HCT116 (cell line): Measurements from ENCODE around the gene MKNK1. TPM values are rescaled to one million over a fixed set of nuclear protein-coding genes. Genes with fewer than 3 reads are reported as not detected.

Experiments used
- ATAC-seq: fragments of 200-7000 bp; cut with Tn5 transposase; 2 replicates; pipeline ENCODE4 v1.9.1; 2020; ENCODE audit warnings: mild to moderate bottlenecking, moderate library complexity
- BruUV-seq: library from RNA; stranded (reverse); fragments of 400-500 nt; replicated peaks from 2 replicates; lab custom pipeline; 2021; lab: Mats Ljungman, UMichigan
- CTCF ChIA-PET: fragments of 300-600 bp; sonication (Branson Sonifier 250); formaldehyde crosslinking; loops from one replicate; lab custom pipeline; 2021; ENCODE audit warnings: antibody characterized with exemption; lab: Charles Lee
- POLR2A ChIA-PET: fragments of 300-600, 350-600 bp; sonication (Branson Sonifier 250); formaldehyde crosslinking; loops from one replicate; lab custom pipeline; 2021; ENCODE audit warnings: antibody characterized with exemption; lab: Charles Lee
- RAD21 ChIA-PET, 2 experiments: fragments of 300-600 bp; sonication (Branson Sonifier 250); formaldehyde crosslinking; loops; one replicate each; lab custom pipeline; 2023; ENCODE audit warnings: low total read pairs in 2 of 2; ENCODE audit not compliant: uncharacterized antibody in 2 of 2, unreplicated experiment in 2 of 2, low non-redundant PET in 1 of 2; lab: Charles Lee
- DNase-seq: peaks from one replicate; pipeline ENCODE4 v3.0.0-alpha.2; 2010; ENCODE audit warnings: low read depth, low spot score
- H2AFZ ChIP-seq: fragments of 200-600 bp; shearing (Covaris generic), sonication (generic); 2 replicates; pipeline ENCODE4 v1.6.1; 2017; ENCODE audit warnings: low read depth, mixed run types, mixed read lengths, antibody characterized with exemption, low read length; ENCODE audit not compliant: poor library complexity, severe bottlenecking
- H3K27ac ChIP-seq: 2 replicates; pipeline ENCODE4 v1.5.1; 2012; ENCODE audit warnings: low read depth, low read length
- H3K27me3 ChIP-seq: fragments of 200-600 bp; sonication (generic); 2 replicates; pipeline ENCODE4 v1.6.1; 2016; ENCODE audit warnings: mixed run types, low read length, mixed read lengths; ENCODE audit not compliant: insufficient read depth
- H3K36me3 ChIP-seq, 2 experiments: fragments of 200-500 bp in 1 of 2; fragments of 200-600 bp in 1 of 2; sonication (Bioruptor generic) in 1 of 2; sonication (generic) in 1 of 2; 2 replicates each; pipeline versions ENCODE4 v1.5.1 to v1.6.1; 2014 to 2016; ENCODE audit warnings: low read length in 2 of 2, inconsistent platforms in 1 of 2, mixed read lengths in 1 of 2, mixed run types in 1 of 2; ENCODE audit not compliant: insufficient read depth in 2 of 2, control insufficient read depth in 1 of 2
- H3K4me1 ChIP-seq, 2 experiments: fragments of 200-600 bp in 1 of 2; sonication (generic) in 1 of 2; 2 replicates each; pipeline versions ENCODE4 v1.5.1 to v1.6.1; 2012 to 2017; ENCODE audit warnings: low read length in 2 of 2, inconsistent platforms in 1 of 2, mild to moderate bottlenecking in 1 of 2, mixed read lengths in 1 of 2, mixed run types in 1 of 2, moderate library complexity in 1 of 2; ENCODE audit not compliant: insufficient read depth in 2 of 2, control insufficient read depth in 1 of 2
- H3K4me2 ChIP-seq: fragments of 200-600 bp; sonication (generic); 2 replicates; pipeline ENCODE4 v1.6.1; 2017; ENCODE audit warnings: mixed run types, low read length, mixed read lengths
- H3K4me3 ChIP-seq, 2 experiments: fragments of 200-600 bp in 1 of 2; sonication (generic) in 1 of 2; replicated peaks in 1 of 2; 2 replicates each; pipeline ENCODE4 v1.5.1; 2011 to 2016; ENCODE audit warnings: low read length in 2 of 2, control low read depth in 1 of 2, low read depth in 1 of 2, mild to moderate bottlenecking in 1 of 2, mixed read lengths in 1 of 2, mixed run types in 1 of 2
- H3K79me2 ChIP-seq: fragments of 200-600 bp; sonication (generic); 2 replicates; pipeline ENCODE4 v1.6.1; 2017; ENCODE audit warnings: mild to moderate bottlenecking, mixed run types, low read length, moderate library complexity, mixed read lengths; ENCODE audit not compliant: insufficient read depth
- H3K9ac ChIP-seq: fragments of 200-600 bp; sonication (generic); 2 replicates; pipeline ENCODE4 v1.6.1; 2016; ENCODE audit warnings: low read length, mixed read lengths
- H3K9me2 ChIP-seq: fragments of 200-600 bp; sonication (generic), shearing (Covaris generic); 2 replicates; pipeline ENCODE4 v1.6.1; 2017; ENCODE audit warnings: mixed run types, mild to moderate bottlenecking, moderate library complexity; ENCODE audit not compliant: insufficient read depth
- H3K9me3 ChIP-seq, 2 experiments: fragments of 200-500 bp in 1 of 2; fragments of 200-600 bp in 1 of 2; sonication (Bioruptor generic) in 1 of 2; sonication (generic) in 1 of 2; 2 replicates each; pipeline ENCODE4 v1.6.1; 2014 to 2017; ENCODE audit warnings: low read length in 2 of 2, mixed read lengths in 2 of 2, inconsistent platforms in 1 of 2, low read depth in 1 of 2, mild to moderate bottlenecking in 1 of 2, mixed run types in 1 of 2, moderate library complexity in 1 of 2; ENCODE audit not compliant: control insufficient read depth in 1 of 2, insufficient read depth in 1 of 2
- H4K20me1 ChIP-seq: fragments of 200-600 bp; sonication (generic), shearing (Covaris generic); 2 replicates; pipeline ENCODE4 v1.6.1; 2017; ENCODE audit warnings: mixed run types, mild to moderate bottlenecking, moderate library complexity; ENCODE audit not compliant: insufficient read depth
- ATF3 ChIP-seq: IDR thresholded peaks from 2 replicates; pipeline ENCODE4 v1.6.1; 2012
- CBX3 ChIP-seq: IDR thresholded peaks from 2 replicates; pipeline ENCODE4 v1.6.1; 2012; ENCODE audit warnings: low read depth
- CTCF ChIP-seq, 3 experiments: fragments of 200-600 bp in 1 of 3; sonication (generic) in 1 of 3; IDR thresholded peaks in 2 of 3; conservative IDR thresholded peaks in 1 of 3; 2 replicates each; pipeline ENCODE4 v1.5.1; 2012 to 2017; ENCODE audit warnings: low read depth in 2 of 3, low read length in 2 of 3, antibody characterized with exemption in 1 of 3, borderline replicate concordance in 1 of 3, control low read depth in 1 of 3, mild to moderate bottlenecking in 1 of 3, mixed read lengths in 1 of 3, mixed run types in 1 of 3, moderate library complexity in 1 of 3; ENCODE audit not compliant: insufficient read depth in 1 of 3
- EGR1 ChIP-seq: IDR thresholded peaks from 2 replicates; pipeline ENCODE4 v1.6.1; 2012; ENCODE audit warnings: low read depth
- EZH2 ChIP-seq: fragments of 200-600 bp; sonication (generic); IDR thresholded peaks from 2 replicates; pipeline ENCODE4 v1.6.1; 2017; ENCODE audit warnings: antibody characterized with exemption, mixed run types
- JUND ChIP-seq: IDR thresholded peaks from 2 replicates; pipeline ENCODE4 v1.6.1; 2012
- MAX ChIP-seq: IDR thresholded peaks from 2 replicates; pipeline ENCODE4 v1.6.1; 2012
- POLR2A ChIP-seq: IDR thresholded peaks from 2 replicates; pipeline ENCODE4 v1.7.0; 2011; ENCODE audit warnings: borderline replicate concordance; ENCODE audit not compliant: insufficient read depth, insufficient read length; ENCODE audit errors: extremely low read depth
- POLR2AphosphoS5 ChIP-seq: IDR thresholded peaks from 2 replicates; pipeline ENCODE4 v1.6.1; 2011; ENCODE audit warnings: mild to moderate bottlenecking, low read depth, low read length, moderate library complexity
- SIN3A ChIP-seq: IDR thresholded peaks from 2 replicates; pipeline ENCODE4 v1.6.1; 2012; ENCODE audit warnings: low read depth
- SRF ChIP-seq: IDR thresholded peaks from 2 replicates; pipeline ENCODE4 v1.6.1; 2012; ENCODE audit warnings: low read depth
- TCF7L2 ChIP-seq: IDR thresholded peaks from 2 replicates; pipeline ENCODE4 v1.7.0; 2011; ENCODE audit warnings: borderline replicate concordance, inconsistent platforms; ENCODE audit not compliant: insufficient read depth, insufficient read length; ENCODE audit errors: extremely low read depth
- ZNF274 ChIP-seq: fragments of 200-500 bp; sonication (Bioruptor generic); IDR thresholded peaks from 2 replicates; pipeline ENCODE4 v1.6.1; 2014; ENCODE audit warnings: mild to moderate bottlenecking, low read depth, low read length, inconsistent platforms
- intact Hi-C: fragments of 100-400 bp; cut with micrococcal nuclease; formaldehyde crosslinking; loops from 2 replicates; pipeline ENCODE4 v1.10.0; 2022
- total RNA-seq: library from RNA; stranded (reverse); gene quantifications from one replicate; pipeline ENCODE4 v1.2.1, GENCODE V29; 2021; ENCODE audit not compliant: unreplicated experiment

MKNK1 gene
- total RNA-seq, 1 experiment from 2014 or later, result 30.9 TPM

- intact Hi-C loops, result no loop called here
- BruUV-seq, result no TSS peak
- no peaks in the 10 kb centered on the region for H3K9me2 ChIP-seq
- peaks cover 7% of the 10 kb centered on the region; the same call in 1 of the 2 replicates for H3K79me2 ChIP-seq
- H3K9ac ChIP-seq, result no peak overlapping the region
- H2AFZ ChIP-seq, result no peak overlapping the region
- DNase-seq (no peak), ATAC-seq (no peak)
- POLR2A ChIA-PET, result interaction anchor here (2.4 kb wide), 1 partner anchor 11 kb away, joined by 5 read pairs; the partner anchor contains the start of gene MOB3C
- H3K36me3 ChIP-seq, result 0 out of 4 replicates have a peak, but pooled peaks cover 0 to 6% of the 10 kb centered on the region in 2 experiments
- H3K27ac ChIP-seq, result no peak overlapping the region
- no peaks in the 10 kb centered on the region for H3K27me3 ChIP-seq
- RAD21 ChIA-PET, result no interaction called here
- H3K4me1 ChIP-seq, result peaks cover 0 to 20% of the 10 kb centered on the region in 2 experiments; a peak in 3 of 4 replicates
- no peak overlapping the region for H3K4me3 ChIP-seq
- H4K20me1 ChIP-seq, result no peaks in the 10 kb centered on the region
- CTCF ChIA-PET, result interaction anchor here (1.0 kb wide), 1 partner anchor 16 kb away, joined by 3 read pairs; no protein-coding TSS in a partner anchor
- TF ChIP-seq JUND (no peak), CTCF (IDR thresholded peaks at IDR 0.05 in 2 of 3, conservative IDR thresholded peaks at IDR 0.05 in 1 of 3; ENCODE audit: borderline replicate concordance in 1 of 3, insufficient read depth in 1 of 3, low read depth in 2 of 3, low read length in 2 of 3) (no peak), EGR1 (no peak), CBX3 (no peak), ATF3 (no peak), TCF7L2 (no peak), ZNF274 (no peak), POLR2AphosphoS5 (no peak), POLR2A (no peak), SIN3A (no peak), EZH2 (no peak), MAX (no peak), SRF (no peak)
- TF ChIP-seq, all 23 proteins: peak for 0
- H3K9me3 ChIP-seq, result no peaks in the 10 kb centered on the region
- no peak overlapping the region for H3K4me2 ChIP-seq
These were observed 2.3 kb upstream of the MKNK1 start for GRCh38 chr1:46606255-46606965.
